Esophagus muscularis mucosa (tissue), 4 donors: ENCODE results near the gene KRCC1.

ENCODE experiments used
- EP300 ChIP-seq: sonication (generic); formaldehyde crosslinking; IDR thresholded peaks from one replicate; pipeline ENCODE4 v1.6.1; 2017; ENCODE audit warnings: antibody characterized with exemption
- POLR2A ChIP-seq: fragments of 450-650 bp; IDR thresholded peaks from one replicate; pipeline ENCODE4 v1.6.1; 2017; ENCODE audit warnings: antibody characterized with exemption, moderate library complexity, mild to moderate bottlenecking, low read depth
- POLR2AphosphoS5 ChIP-seq, 2 donors: sonication (generic); formaldehyde crosslinking; IDR thresholded peaks; one replicate each; pipeline ENCODE4 v1.6.1; 2017; ENCODE audit warnings: antibody characterized with exemption in 2 of 2
- TF ChIP-seq, protein P1 (sequence below), 3 experiments: fragments of 200-600 bp in 2 of 3; fragments of 450-650 bp in 1 of 3; sonication (generic) in 2 of 3; IDR thresholded peaks; one replicate each; pipeline ENCODE4 v1.5.1; 2017 to 2019; ENCODE audit warnings: antibody characterized with exemption in 3 of 3, mild to moderate bottlenecking in 2 of 3, moderate library complexity in 1 of 3

GRCh38 chr2:88069117-88069516 lies 13.5 kb upstream of the KRCC1 start:
- TF ChIP-seq, protein P1, sequence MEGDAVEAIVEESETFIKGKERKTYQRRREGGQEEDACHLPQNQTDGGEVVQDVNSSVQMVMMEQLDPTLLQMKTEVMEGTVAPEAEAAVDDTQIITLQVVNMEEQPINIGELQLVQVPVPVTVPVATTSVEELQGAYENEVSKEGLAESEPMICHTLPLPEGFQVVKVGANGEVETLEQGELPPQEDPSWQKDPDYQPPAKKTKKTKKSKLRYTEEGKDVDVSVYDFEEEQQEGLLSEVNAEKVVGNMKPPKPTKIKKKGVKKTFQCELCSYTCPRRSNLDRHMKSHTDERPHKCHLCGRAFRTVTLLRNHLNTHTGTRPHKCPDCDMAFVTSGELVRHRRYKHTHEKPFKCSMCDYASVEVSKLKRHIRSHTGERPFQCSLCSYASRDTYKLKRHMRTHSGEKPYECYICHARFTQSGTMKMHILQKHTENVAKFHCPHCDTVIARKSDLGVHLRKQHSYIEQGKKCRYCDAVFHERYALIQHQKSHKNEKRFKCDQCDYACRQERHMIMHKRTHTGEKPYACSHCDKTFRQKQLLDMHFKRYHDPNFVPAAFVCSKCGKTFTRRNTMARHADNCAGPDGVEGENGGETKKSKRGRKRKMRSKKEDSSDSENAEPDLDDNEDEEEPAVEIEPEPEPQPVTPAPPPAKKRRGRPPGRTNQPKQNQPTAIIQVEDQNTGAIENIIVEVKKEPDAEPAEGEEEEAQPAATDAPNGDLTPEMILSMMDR (IDR thresholded peaks at IDR 0.05), result no peak
- TF ChIP-seq POLR2A (no peak), POLR2AphosphoS5 (IDR thresholded peaks at IDR 0.05) (no peak), EP300 (no peak)
